Measurements from ENCODE around the gene GALNT2.

GRCh38 chr1:230278871-230279582 is 212.0 kb downstream of the GALNT2 start:
- TF ChIP-seq ATF3 (IDR thresholded peaks at IDR 0.05) (no peak), CTCF (IDR thresholded peaks at IDR 0.05; ENCODE audit: low read depth, low read length, missing input control) (no peak), EGR1 (IDR thresholded peaks at IDR 0.05; ENCODE audit: low read depth in 2 of 2) (no peak), MAX (IDR thresholded peaks at IDR 0.05) (no peak), REST (IDR thresholded peaks at IDR 0.05) (no peak), RAD21 (IDR thresholded peaks at IDR 0.05) (no peak)
